HG02840 (cell line): ENCODE measurements around the gene MYO18A.

Experiments used
- ATAC-seq: cut with Tn5 transposase; IDR thresholded peaks from one replicate; pipeline ENCODE4 v1.9.1; 2021; ENCODE audit warnings: mild to moderate bottlenecking, moderate library complexity, moderate number of reproducible peaks; ENCODE audit not compliant: unreplicated experiment, low FRiP score

Gene MYO18A

DNA sequence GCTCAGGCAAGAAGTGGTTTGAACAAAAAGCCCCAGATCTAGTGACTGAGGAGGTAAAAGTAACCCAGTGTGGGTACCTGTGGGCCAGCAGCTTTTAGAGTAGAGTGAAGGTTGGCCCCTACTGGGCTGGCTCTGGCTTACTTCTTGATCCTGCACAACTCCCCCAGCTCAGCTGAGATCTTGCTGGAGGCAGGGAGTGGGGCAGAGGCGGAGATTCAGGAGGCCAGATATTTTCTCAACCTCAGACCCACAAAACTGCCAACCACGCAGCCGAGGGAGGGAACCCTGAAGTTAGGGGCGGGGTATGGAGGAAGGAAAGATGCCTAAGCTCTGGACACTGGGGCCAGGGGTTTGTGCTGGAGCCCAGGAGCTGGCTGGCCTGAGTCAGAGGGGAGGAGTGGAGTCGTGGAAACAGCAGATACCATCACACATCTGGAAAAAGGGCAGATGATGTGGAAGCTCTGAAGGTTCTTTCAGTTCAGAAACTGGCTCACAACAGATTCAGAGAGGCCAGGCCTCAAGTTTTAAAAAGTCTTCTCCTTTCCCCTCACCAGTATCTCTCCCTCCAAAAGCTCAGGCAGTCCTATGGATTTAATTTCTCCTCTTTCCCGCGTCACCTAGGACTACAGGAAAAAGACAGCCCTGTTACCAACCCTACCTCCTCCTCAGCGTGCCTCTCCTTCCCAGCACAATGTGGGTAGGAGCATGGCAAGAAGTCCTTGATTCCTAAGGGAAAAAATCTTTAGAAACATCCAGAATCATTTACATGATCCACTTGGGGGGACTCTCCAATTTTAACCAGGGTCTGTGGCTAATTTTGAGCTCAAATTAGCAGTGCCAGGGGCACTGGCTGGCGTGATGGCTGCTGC is 48.1 kb downstream of the MYO18A start:
- no peak for ATAC-seq

DNA sequence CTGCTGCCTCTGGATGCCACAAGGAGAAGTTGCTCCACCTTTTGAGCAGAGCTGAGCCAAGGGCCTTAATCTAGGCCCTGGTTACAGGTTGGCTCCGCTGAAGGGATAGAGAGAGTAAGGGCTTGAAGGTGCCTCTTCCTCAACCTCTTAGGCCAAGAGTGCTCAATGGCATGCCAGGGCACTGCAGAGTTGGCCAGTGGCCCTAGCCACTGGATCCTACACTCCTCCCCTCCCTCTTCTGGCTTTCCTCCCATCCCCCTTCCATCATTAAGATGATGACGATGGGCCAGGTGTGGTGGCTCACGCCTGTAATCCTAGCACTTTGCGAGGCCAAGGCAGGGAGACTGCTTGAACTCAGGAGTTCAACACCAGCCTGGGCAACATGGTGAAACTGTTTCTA is 50.5 kb downstream of the MYO18A start:
- no peak for ATAC-seq

DNA sequence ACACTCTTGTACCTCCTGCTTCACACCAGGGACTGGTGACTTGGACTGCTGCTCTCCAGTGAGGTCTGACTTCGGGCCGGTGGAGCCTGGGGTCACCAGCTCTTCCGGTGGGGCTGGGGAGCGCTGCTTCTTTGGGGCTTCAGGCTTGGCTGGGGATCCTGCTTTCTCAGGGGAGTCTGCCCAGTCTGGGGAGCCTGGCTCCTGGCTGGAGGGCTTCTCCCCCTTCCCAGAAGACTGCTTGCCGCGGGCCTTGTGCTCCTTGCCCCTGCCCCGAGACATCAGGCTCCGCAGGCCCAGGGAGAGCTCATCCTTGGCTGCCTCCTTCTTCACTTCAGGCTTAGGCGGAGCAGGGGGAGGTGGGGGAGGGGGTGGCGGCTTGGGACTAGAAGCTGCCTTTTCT is 52.4 kb downstream of the MYO18A start:
- no peak for ATAC-seq

DNA sequence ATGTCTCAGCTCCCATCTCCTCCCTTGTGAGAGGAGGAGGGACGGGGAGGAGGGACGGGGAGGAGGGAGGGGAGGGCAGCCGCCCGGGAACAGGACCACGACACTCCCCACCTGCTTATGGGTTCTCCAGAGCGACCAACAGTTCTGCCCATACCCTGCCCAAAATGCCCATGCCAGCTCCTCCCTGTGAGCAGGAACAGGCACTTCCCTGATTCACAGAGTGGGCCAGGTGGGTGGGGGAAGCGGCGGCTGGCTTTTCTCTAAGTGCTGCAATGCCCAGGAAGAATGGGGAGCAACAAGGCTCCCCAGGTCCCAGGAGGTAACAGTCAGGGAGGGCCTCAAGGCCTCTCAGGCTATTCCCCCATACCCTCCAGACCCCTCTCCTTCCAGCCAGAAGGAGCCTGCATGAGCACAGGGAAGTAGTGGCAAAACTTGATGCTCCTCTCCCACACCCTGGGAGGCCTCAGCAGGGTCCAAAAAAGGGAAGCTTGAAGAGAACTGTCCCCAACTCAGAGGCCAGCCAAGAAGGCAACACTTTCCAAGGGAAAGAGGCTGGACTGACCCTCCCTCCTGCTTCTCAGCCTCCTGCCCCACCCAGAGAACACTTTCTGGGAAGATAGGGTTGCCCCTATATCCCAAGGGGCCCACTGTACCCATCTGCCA is 53.8 kb downstream of the MYO18A start:
- no peak for ATAC-seq

DNA sequence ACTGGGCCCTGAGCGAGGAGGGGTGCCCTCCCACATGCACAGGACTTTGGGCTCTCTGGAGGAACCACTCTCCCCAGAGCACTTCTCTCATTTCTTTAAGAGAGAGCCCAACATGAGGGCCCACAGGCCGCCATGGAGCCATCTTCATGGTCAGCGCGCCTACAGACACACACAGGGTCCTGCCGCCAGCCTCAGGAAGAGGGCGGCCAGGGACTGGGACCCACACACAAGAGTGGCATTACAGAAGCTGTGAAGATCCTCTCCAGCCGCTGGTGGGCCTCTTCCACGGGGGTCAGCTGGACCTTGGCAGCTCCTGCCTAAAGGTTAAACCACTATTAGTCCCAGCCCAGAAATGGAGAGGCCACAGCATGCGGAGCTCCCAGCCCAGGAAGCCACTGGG is 54.5 kb downstream of the MYO18A start:
- ATAC-seq: no peak

DNA sequence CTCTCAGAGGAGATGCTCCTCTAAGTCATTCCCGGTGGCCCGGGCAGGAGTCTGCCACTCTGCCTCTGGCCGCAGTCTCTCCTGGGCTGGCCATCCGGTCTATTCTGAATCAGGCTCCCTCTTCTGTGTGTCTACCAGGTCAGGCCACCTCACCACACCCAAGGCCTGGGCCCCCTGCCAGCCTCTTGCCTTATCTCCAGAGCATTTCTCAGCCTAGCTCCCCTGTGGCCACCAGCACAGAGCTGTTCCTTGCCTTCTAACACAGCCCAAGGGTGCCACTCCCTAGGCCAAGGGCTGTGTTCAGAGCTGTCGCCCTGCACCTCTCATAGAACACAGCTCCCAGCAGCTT is 55.3 kb downstream of the MYO18A start:
- no peak for ATAC-seq

DNA sequence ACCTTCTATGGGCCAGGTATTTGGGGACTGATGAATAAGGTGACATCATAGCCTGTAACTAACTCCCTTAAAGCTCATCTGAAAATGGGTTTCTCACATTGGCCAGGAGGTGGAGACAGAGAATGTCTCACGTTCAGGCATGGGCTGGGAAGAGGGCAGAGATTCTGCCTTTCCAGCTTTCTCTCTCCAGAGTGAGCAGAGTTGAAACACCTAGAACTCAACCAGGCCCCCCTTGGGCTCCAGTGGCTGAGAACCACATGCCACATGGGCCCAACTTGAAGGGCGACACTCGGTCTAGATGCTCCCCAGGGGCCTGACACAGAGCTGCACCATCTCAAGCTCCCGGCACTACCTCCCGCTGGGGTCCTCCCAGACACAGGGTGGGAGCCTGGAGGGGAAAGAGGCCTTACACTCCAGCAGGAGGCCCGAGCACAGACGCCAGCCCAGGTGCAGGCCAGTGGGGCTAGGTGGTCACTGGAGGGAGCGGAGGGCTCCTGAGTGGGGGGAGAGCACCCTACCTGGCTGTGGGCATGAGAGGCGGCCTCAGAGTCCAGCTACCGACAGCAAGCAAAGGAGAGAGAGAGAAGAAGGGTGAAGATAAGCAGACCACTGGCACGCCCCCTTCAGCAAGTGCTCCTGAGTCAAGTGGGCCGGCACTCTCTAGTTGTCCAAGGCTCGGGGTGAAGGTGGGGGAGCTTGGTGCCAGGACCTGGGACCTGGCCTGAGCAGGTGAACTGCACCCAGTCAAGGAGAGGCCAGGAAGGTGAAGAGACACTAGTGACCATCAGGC is 55.9 kb downstream of the MYO18A start:
- ATAC-seq: no peak

DNA sequence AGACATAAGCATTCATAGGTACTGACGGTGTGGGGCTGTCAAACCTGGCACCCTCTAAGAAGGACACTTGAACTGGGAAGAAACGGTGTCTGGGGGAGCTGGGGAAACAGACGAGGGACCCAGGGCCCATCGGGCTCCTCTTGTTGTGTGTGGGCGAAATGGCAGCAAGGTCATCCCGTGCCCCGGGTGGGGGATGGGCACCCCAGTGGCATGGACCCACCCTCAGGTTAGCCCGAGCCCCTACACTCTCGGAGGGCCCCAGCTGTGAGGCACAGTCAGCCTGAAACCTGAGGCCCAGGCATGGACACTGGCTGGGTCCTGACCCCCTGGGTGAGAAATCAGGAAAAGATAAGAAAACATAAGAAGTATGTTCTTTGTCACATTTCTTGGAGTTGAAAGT is 57.1 kb downstream of the MYO18A start:
- no peak for ATAC-seq

DNA sequence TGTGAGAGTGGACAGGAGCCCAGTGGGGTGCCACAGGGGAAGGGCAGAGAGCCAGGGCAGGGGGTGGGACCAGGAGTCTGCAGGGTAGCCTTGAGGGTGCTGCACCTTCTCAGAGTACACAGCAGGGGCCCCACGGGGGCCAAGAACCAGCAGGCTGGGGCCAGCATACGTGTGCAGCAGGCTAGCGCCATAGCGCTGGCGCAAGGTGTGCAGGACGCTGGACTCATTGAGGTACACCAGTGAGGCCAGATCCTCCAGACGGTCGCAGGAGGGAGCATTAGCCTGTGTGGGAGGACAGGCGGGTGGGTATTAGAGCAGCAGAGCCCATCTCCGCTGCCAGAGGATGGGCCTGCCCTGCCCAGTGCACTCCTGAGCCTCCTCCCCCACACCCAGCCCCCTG is 58.8 kb downstream of the MYO18A start:
- no peak for ATAC-seq

DNA sequence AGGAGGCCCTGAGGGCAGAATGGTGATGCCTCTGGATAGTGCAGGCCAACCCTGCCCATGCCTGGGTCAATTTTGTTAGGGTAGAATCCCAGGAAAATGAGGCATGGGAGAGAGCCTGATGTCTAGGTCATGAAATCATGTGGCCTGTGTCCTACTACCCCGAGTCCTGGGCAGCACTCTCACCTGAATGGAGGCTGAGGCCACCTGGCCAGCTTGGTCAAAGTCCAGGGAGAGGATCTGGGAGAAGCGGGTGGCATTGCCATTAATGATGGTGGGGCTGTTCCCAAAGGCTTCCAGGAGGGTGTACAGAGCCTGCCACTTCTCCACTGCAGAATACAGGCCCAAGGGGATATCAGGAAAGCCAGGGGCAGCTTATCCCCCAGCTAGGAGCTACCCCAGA is 59.8 kb downstream of the MYO18A start:
- ATAC-seq: no peak

DNA sequence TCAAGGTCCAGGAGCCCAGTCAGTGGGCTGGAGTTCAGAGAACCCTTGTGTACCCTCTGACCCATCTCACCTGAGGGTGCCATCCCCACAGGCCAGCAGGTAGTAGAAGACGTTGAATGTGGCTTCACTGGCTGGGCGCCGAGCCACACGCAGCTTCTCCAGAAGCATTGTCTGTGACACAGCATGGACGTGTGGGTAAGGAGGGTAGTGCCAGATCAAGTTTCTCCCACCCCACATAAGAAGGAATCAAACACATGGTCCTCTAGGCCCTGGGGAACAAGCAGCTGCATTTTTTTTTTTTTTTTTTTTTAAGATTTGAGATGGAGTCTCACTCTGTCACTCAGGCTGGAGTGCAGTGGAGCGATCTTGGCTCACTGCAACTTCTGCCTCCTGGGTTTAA is 60.9 kb downstream of the MYO18A start:
- no peak for ATAC-seq

DNA sequence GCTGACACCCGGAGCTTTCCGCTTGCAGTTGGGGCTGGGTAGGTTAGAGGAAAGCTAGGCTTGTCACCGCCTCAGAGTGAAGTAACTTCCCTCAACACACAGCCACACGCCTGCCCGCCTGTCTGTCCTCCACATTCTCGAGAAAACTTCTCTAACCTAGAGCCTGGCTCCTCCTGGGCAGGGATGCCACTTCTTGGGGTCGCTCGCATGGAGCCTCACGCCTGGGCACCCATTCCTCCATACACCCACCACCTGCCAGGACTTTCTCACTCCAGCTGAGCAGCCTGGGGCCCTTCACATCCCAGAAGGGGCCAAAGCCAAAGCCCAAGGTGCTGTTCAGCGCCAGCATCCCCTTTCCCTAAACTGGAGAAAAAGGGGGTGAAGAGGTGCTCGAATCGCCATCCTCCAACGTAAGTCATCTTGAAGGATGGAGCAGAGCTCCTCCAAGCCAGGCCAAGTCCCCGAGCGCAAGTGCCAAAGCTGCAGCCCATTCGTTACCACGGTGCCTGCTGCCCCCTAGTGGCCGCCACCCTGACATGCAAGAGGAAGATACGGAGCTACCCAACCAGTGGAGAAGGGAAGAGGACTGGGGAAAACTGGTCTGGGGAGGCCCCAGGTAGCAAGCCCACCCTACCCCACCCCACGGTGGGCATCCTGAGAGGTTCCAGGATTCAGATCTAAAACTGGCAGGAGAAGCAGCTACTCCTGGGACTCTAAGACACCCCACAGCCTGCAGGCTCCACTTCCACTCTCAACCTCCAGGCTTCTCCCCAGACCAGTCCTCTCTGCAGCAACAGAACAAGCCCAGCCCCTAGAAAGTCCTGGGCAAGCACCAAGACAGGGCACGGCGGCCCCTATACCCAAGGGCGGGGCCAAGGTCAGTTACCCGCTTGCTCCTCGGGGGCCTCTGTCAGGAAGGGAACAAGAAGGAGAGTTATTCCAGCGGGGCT is 63.1 kb downstream of the MYO18A start:
- no peak for ATAC-seq

DNA sequence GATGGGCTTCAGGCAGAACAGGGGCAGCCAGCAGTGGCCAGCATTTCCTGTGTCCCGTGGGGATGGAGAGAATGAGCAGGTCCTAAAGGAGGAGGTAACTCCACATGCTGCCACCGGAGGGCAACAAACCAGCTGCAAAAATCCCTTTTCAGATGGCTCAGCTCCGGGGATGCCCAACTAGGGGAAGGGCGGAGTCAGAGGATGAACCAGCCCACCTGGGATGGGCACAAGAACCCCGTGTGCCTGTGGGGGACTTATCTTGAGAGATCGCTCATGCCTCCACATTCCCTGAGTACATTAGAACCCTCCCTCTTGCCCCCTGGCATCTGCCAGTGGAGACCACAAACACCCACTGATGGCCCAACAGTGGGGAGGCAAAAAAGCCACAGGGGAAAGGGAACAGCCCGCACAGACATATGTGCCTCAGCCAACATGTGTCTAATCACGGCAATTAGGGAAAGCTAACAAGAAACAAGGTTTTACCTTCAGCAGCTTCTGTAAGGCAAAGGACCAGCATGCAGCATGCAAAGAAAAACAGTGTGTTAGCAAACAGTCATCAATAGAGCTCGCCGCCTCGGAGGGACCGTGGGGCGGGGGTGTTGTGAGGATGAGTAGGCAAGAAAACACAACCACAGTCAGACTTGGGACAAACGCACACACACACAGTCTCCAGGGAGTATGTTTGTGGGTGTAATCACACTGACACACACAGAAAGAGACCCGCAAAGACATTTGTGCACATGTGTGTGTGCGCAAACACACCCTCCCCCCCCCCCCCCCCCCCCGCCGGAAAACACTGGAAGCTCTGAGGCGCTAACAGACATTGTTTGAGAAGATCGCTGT is 64.0 kb downstream of the MYO18A start:
- no peak for ATAC-seq

DNA sequence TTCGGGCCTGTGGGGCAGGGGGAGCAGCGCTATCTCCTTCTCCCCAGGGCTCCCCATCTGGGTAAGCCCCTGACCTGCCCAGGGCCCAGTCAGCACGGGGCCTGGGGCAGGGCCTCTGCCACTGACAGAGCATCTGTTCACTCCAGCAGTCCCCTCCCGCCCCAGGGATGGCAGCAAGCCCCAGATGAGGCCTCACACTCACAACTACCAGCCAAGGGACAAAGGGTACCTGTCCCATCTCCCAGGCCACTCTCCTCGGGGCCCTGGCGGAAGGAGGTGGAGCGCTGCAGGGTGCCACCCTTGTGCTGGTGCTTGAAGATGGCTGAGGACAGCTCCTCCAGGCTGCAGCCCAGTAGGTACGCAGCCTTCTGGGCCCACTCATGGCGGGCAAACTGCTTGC is 64.8 kb downstream of the MYO18A start:
- no peak for ATAC-seq

DNA sequence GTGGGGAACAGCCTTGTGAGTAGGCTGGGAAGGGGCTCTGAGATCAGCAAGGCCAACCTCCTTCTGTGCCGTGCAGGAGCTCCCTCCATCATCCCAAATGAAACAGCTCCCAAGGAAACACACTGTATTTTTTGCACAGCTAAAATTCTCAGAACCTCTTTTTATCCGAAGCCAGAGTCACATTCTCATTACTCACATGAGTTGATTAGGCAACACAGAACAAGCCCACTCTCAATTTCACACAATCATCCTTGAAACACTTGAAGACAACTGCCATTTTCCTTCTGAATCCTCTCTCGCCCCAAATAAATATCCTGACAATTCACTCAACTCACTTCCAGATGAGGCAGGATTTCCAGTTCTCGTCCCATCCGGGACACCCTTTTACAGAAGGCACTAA is 66.1 kb downstream of the MYO18A start:
- no peak for ATAC-seq

DNA sequence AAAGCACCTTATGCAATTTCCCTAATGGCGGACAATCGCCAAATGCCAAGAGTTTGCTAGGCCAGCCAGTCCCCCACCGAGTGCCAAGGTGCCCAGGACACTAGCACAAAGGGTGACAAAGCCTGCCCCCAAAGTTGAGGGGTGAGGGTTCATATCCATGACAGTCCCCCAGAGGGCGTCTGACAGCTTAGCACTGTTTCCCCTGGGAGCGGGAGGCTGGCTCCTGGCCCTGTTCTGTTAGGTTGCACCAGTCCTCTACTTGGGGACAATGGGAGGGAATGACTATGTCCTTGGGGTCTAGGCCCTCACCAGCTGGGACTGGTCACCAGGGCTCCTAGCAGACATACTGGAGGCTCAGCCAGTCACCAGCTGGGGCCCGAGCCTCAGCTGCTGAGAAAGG is 66.9 kb downstream of the MYO18A start:
- no peak for ATAC-seq

DNA sequence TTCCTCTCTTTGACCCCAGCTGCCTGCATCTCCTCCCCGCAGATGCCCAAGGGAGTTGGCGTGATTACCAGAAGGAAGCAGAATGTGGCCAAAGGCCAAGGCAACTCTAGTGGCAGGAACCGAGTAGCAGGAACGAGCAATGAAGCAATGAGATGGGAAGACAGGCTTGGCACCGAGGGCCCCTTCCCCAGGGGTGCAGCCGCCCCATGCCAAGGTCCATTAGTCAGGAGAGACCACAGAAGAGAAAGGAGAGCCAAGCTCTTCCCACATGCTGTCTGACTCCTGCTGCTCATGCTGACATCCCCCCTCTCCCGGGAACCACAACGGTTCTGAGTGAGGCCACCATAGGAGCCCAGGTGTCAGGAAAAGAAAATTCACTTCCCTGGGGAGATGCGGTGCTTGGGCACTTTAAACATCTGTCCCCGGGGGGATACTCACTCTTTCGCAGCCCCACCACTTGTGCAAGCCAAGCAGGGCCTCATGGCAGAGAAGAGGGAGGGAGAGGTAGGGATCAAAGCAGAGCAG is 67.4 kb downstream of the MYO18A start:
- ATAC-seq: no peak

DNA sequence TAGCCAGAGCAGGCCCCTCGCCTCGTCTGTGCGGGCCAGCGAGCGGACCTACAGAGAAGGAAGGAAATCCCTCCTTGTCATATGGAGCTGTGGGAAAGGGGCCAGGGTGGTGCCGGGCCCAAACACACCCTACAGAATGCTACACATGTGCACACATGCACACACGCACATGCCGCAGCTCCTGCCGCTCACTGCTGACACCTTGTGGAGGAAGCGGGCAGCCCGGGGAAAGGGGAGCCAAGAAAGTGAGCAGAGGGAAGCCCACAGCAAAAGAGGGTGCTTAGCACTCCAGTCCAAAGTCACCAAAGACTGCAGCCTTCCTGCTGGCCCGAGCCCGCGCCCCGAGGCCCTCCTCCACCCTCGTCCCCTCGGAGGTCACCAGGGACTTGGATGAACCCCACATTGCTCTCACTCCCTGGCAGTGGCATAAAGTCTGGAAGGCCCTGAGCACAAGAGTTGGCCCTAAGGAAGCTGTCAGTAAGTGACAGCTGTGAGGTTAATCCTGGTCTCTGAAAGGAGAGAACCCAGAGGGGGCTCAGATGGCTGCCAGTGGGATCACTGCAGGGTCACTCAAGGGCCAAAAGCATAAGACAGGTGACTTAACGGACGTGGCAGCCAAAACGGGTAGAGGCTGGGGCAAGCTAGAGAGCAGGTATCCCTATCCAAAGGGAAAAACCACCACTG is 68.2 kb downstream of the MYO18A start:
- ATAC-seq: no peak

DNA sequence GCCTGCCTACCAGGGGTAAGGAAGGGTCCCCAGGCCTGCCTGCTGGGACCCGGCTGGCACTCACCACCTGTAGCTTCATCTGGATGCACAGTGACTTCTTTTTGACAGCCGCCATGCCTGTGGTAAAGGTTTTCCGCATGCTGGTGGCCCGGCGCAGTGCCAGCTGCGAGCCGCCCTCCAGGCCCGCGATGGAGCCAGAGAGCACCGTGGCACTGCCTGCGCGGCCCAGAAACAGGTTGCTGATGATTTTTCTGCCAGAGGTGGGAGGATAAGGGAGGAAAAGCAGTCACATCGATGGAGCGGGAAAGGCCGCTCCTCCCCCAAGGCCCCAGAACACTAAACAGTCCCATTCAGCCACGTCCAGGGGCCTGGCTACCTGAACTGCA is 69.8 kb downstream of the MYO18A start:
- ATAC-seq: no peak
